CD4-positive, alpha-beta T cell treated with Interferon alpha-2 for 1 hour (primary cell): Measurements from ENCODE around the gene KRT74.
A peak's percentile ranks its signal among the peaks of the same experiment; 100 is the strongest.
"Not testable (repeated sequence)": the region's sequence is repeated elsewhere in the genome, so short reads cannot be mapped to it uniquely, and the experiment has no call there.

Experiments used
- DNase-seq, 2 donors: peaks; one replicate each; pipeline ENCODE4 v3.0.0-alpha.2; 2020 to 2022

KRT74 gene

GRCh38 chr12:52601671-52602070 lies 28.0 kb upstream of the KRT74 start:
- no peak for DNase-seq

- DNase-seq: no peak
Measured at GRCh38 chr12:52600941-52601481, 27.4 kb upstream of the KRT74 start, which contains the start of gene KRT72. Gene KRT72, minus strand, starts transcription at chr12:52601463. Its CDS starts 11 bp downstream, at chr12:52601452.

GRCh38 chr12:52600475-52600874 lies 26.8 kb upstream of the KRT74 start:
- no peak for DNase-seq

GRCh38 chr12:52600071-52600470 lies 26.4 kb upstream of the KRT74 start:
- no peak for DNase-seq

- no peak for DNase-seq
Measured at GRCh38 chr12:52598966-52599365, 25.3 kb upstream of the KRT74 start.

GRCh38 chr12:52594237-52594636 lies 20.6 kb upstream of the KRT74 start:
- DNase-seq: not testable (repeated sequence)

GRCh38 chr12:52591521-52591920 lies 17.9 kb upstream of the KRT74 start:
- no peak for DNase-seq

GRCh38 chr12:52590021-52590420 lies 16.4 kb upstream of the KRT74 start:
- DNase-seq: no peak

GRCh38 chr12:52587563-52587962 lies 13.9 kb upstream of the KRT74 start:
- DNase-seq: no peak

- peak; percentile 58 to 69 for DNase-seq
Measured at GRCh38 chr12:52585946-52586345, 12.3 kb upstream of the KRT74 start.

- no peak for DNase-seq
Measured at GRCh38 chr12:52585066-52585465, 11.4 kb upstream of the KRT74 start.

GRCh38 chr12:52584156-52584682 lies 10.6 kb upstream of the KRT74 start:
- no peak for DNase-seq

- peak; percentile 55 to 70 for DNase-seq
Measured at GRCh38 chr12:52582971-52583456, 9.4 kb upstream of the KRT74 start.

- DNase-seq: no peak
Measured at GRCh38 chr12:52582486-52582885, 8.8 kb upstream of the KRT74 start.

- DNase-seq: no peak
Measured at GRCh38 chr12:52581481-52581880, 7.8 kb upstream of the KRT74 start.

- DNase-seq: no peak
Measured at GRCh38 chr12:52581066-52581465, 7.4 kb upstream of the KRT74 start.

- no peak for DNase-seq
Measured at GRCh38 chr12:52580496-52580895, 6.9 kb upstream of the KRT74 start.

GRCh38 chr12:52579468-52580465 lies 6.1 kb upstream of the KRT74 start:
- no peak for DNase-seq

- DNase-seq: no peak
Measured at GRCh38 chr12:52578469-52578868, 4.8 kb upstream of the KRT74 start.

- DNase-seq: no peak
Measured at GRCh38 chr12:52577316-52577715, 3.7 kb upstream of the KRT74 start.

- DNase-seq: no peak
Measured at GRCh38 chr12:52575948-52576347, 2.3 kb upstream of the KRT74 start.

- no peak for DNase-seq
Measured at GRCh38 chr12:52575256-52575655, 1.6 kb upstream of the KRT74 start.

- DNase-seq: no peak
Measured at GRCh38 chr12:52573306-52573705, 337 bp downstream of the KRT74 start.

- no peak for DNase-seq
Measured at GRCh38 chr12:52570511-52570910, 3.1 kb downstream of the KRT74 start.
